K562 (cell line): ENCODE data around the gene MICAL2.

Source experiments
- ATF7 ChIP-seq: fragments of 450-650 bp; IDR thresholded peaks from 2 replicates; pipeline ENCODE4 v1.7.1; 2014; ENCODE audit warnings: mild to moderate bottlenecking, moderate library complexity
- CTCF ChIP-seq, 3 experiments: IDR thresholded peaks in 2 of 3; conservative IDR thresholded peaks in 1 of 3; 2 replicates each; pipeline ENCODE4 v1.5.1; 2011 to 2012; ENCODE audit warnings: low read length in 3 of 3, mild to moderate bottlenecking in 3 of 3, control low read depth in 2 of 3, improper control_type of control experiment in 1 of 3, inconsistent platforms in 1 of 3, low read depth in 1 of 3, mixed read lengths in 1 of 3, moderate library complexity in 1 of 3; ENCODE audit not compliant: insufficient read depth in 2 of 3
- MAFF ChIP-seq: IDR thresholded peaks from 2 replicates; pipeline ENCODE4 v1.6.1; 2012; ENCODE audit warnings: low read length, improper control_type of control experiment
- SIN3A ChIP-seq, 2 experiments: fragments of 150-350 bp in 1 of 2; IDR thresholded peaks; 2 replicates each; pipeline ENCODE4 v1.6.1; 2011 to 2016; ENCODE audit warnings: borderline replicate concordance in 2 of 2, low read depth in 2 of 2, low read length in 2 of 2, mild to moderate bottlenecking in 2 of 2, moderate library complexity in 2 of 2; ENCODE audit not compliant: control insufficient read depth in 1 of 2
- TCFL5 ChIP-seq: fragments of 250-450 bp; sonication (Bioruptor Pico); conservative IDR thresholded peaks from 2 replicates; pipeline ENCODE4 v1.6.1; 2021; ENCODE audit warnings: mild to moderate bottlenecking, moderate library complexity, matching md5 sums
- ZFPM2 ChIP-seq: fragments of 250-450 bp; sonication (Bioruptor Pico); IDR thresholded peaks from 2 replicates; pipeline ENCODE4 v1.5.1; 2022; ENCODE audit warnings: mild to moderate bottlenecking
- ZNF124 ChIP-seq: sonication (generic); formaldehyde crosslinking; IDR thresholded peaks from 2 replicates; pipeline ENCODE4 v1.8.1; 2022; ENCODE audit warnings: missing genetic modification reagents
- ZNF274 ChIP-seq: IDR thresholded peaks from 2 replicates; pipeline ENCODE4 v1.6.1; 2011; ENCODE audit warnings: low read depth, mild to moderate bottlenecking, low read length, moderate library complexity, borderline replicate concordance

GRCh38 chr11:12149672-12150225 is 39.4 kb downstream of the MICAL2 start:
- no peak for TF ChIP-seq ZFPM2 (CRISPR knock-in tag)
- TF ChIP-seq CTCF (IDR thresholded peaks at IDR 0.05 in 2 of 3, conservative IDR thresholded peaks at IDR 0.05 in 1 of 3; ENCODE audit: insufficient read depth in 2 of 3, low read depth in 1 of 3, low read length in 3 of 3), result no peak
- no peak for TF ChIP-seq ZNF124 (CRISPR knock-in tag)
- peak; percentile 61; the same call in 1 of the 2 replicates for TF ChIP-seq ATF7
- TF ChIP-seq MAFF, result no peak
- TF ChIP-seq TCFL5, result no peak
- no peak for TF ChIP-seq SIN3A (IDR thresholded peaks at IDR 0.05; ENCODE audit: borderline replicate concordance in 2 of 2, control insufficient read depth in 1 of 2, low read depth in 2 of 2, low read length in 2 of 2)
- peak; percentile 55; the same call in 1 of the 2 replicates for TF ChIP-seq ZNF274
